Jurkat, Clone E6-1 (cell line): ENCODE data around the gene PRKCE.
A peak's percentile ranks its signal among the peaks of the same experiment; 100 is the strongest.
"Not testable (repeated sequence)": the region's sequence is repeated elsewhere in the genome, so short reads cannot be mapped to it uniquely, and the experiment has no call there.

Source experiments
- DNase-seq: peaks from one replicate; pipeline ENCODE4 v3.0.0-alpha.2; 2011; ENCODE audit warnings: low read depth, low spot score
- H3K4me3 ChIP-seq: 2 replicates; pipeline ENCODE4 v1.5.1; 2011; ENCODE audit warnings: mild to moderate bottlenecking, low read length, control low read depth, moderate library complexity

PRKCE gene

GRCh38 chr2:45904267-45904945, 252.9 kb downstream of the PRKCE start:
- no peak overlapping the region for H3K4me3 ChIP-seq
- no peak for DNase-seq

GRCh38 chr2:45904946-45905631, 253.6 kb downstream of the PRKCE start:
- no peak overlapping the region for H3K4me3 ChIP-seq
- DNase-seq = no peak

GRCh38 chr2:45905632-45905958, 254.1 kb downstream of the PRKCE start:
- no peak for DNase-seq
- no peak overlapping the region for H3K4me3 ChIP-seq

- H3K4me3 ChIP-seq = no peak overlapping the region
- DNase-seq = no peak
Observed at GRCh38 chr2:45907592-45907991, 256.1 kb downstream of the PRKCE start.

GRCh38 chr2:45908316-45909170, 257.1 kb downstream of the PRKCE start:
- no peak for DNase-seq
- H3K4me3 ChIP-seq = no peak overlapping the region

GRCh38 chr2:45909171-45909565, 257.7 kb downstream of the PRKCE start:
- no peak overlapping the region for H3K4me3 ChIP-seq
- DNase-seq = no peak

DNA sequence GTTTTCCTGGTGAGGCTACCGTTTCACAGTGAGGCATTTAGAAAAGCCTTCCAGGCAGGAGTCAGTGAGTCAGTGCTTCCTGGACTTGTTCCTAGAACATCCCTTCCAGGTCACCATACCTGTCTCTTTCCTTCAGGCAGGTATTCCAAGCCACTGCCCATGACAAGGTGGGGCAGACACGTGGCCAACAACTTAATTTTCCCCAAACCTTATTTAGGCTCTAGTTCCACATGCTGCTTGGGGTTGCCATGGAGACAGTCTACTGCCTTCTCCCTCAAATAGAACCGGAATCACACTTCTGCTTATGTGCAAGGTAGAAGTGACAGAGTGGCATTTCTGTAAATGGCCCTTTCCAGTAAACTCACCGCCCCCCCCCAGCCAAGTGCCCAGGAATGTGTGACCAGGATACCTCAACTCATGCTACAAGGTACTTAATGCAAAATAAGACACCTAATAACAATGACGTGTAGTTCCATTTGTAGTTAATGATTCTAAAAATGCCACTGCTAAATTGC, 258.3 kb downstream of the PRKCE start:
- no peak overlapping the region for H3K4me3 ChIP-seq
- no peak for DNase-seq

- no peak for DNase-seq
- no peak overlapping the region for H3K4me3 ChIP-seq
Observed at GRCh38 chr2:45910473-45911060, 259.1 kb downstream of the PRKCE start.

DNA sequence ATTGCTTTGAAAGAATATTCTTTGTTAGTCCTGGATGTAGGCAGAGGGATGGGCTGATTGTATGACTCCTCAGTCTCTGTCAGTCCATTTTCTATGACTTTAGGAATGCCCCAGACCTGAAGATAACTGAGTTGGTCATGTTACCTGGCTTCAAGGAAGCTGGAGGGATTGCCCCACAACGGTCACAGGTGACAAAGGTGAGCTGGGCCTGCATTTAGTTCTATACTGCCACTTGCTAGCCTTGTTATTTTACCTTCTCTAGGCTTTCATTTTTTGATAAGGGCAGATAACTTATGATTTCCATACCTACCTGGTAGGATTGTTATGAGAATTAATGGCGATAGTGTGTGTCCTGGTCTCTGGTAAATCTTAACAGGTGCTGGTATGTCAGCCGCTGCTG, 260.1 kb downstream of the PRKCE start:
- no peak for DNase-seq
- no peak overlapping the region for H3K4me3 ChIP-seq

GRCh38 chr2:45912109-45912508, 260.6 kb downstream of the PRKCE start:
- H3K4me3 ChIP-seq = no peak overlapping the region
- no peak for DNase-seq

DNA sequence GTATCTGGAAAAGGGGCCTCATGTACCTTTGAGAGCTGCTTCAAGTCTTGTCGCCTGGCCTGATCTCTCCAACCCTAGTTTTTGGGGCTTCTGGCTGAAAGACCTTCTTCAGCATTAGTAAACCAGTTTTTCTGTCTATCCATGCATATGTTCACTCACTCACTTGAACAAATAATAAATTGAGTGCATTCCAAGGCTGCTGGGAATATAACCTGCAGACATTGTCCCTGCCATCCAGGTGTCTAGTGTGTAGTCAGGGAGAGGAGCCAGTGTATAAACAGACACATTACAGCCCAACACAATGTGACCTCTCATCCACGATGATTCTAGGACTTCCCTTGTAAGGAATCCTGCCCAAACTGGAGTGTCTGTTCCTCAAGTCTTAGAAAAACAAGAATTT, 262.1 kb downstream of the PRKCE start:
- no peak for DNase-seq
- H3K4me3 ChIP-seq = no peak overlapping the region

GRCh38 chr2:45915523-45915922, 264.0 kb downstream of the PRKCE start:
- no peak for DNase-seq

GRCh38 chr2:45917561-45918176, 266.2 kb downstream of the PRKCE start:
- not testable (repeated sequence) for DNase-seq, H3K4me3 ChIP-seq

More at GRCh38 chr2:45915523-45915922, 264.0 kb downstream of the PRKCE start:
- no peak overlapping the region for H3K4me3 ChIP-seq

DNA sequence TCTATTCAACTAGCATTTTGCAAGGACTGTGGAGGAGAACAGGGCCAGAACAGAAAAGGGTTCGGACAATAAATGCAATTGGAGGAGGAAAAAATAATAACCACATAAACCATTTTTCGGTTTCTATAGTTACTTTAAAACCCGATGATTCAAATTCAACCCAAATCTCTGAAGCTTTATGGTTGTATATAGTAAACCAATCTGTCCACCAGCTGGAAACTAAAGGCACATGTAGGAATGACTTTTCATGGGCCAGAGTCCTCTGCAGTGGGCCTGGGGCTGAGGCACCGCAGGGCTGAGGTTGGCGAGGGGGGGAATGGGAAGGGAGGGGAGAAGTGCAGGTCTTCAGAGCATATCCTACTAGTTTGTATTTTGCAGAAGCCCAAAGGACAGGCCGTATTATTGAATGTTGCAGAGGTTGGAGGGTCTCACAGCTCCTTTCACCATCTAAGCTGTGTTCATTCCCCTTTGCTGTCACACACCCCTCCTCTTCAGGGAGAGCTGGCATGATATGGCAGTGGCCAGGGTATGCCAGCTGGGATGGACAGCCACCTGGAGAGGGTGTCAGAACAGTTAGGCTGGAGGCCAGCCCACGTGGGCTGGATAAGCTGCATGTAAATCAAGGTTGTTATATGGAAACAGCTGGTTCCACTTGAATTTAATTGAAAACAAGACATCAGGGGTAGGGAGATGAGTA, 267.1 kb downstream of the PRKCE start:
- no peak overlapping the region for H3K4me3 ChIP-seq
- DNase-seq = no peak

DNA sequence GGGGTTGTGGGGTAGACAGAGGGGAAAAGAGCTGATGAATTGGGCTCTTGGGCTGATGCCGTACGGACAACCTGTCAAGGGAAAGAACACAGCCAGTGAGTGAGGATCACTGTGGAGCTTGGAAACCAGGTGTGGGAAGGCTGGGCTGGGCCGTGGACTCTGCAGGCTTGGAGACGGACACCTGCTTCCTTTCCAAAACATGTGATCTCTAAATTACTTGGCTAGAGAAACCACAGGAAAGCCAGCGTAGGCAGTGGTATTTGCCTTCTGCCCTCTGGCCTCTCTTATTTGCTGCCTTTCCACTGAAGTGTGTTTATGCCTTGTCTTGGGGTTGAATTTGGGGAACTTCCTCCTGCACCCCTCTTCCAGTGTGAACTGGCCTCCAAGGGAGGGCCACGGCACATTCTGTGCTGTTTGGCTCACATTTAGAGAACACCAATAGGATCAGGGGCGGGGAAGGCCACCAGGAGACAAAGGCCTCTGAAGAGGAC, 267.7 kb downstream of the PRKCE start:
- DNase-seq = no peak
- no peak overlapping the region for H3K4me3 ChIP-seq

GRCh38 chr2:45919711-45920111, 268.2 kb downstream of the PRKCE start:
- no peak overlapping the region for H3K4me3 ChIP-seq
- DNase-seq = no peak

DNA sequence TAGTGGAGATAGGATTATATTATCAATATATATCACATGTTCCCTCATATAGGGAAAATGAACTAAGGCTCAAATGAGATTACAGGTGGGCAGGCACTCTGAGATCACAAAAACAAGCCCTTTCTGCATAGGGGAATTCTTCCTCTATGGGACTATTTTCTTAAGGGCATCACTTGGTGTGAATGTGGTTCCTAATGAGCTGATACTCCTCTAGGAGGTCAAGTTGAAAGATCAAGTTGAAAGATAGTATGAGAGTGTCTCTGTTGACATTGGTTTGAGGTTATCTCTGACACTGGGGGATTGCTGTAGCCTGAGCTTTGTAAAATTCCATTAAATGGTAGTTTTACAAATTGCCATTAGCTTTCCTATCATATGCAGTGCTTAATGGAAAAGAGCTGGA, 270.4 kb downstream of the PRKCE start:
- DNase-seq = no peak
- no peak overlapping the region for H3K4me3 ChIP-seq

- H3K4me3 ChIP-seq = no peak overlapping the region
- DNase-seq = peak; percentile 10
Observed at GRCh38 chr2:45922577-45922988, 271.1 kb downstream of the PRKCE start.
